K562 (cell line): ENCODE results near the gene NECTIN3. TPM values are rescaled to one million over a fixed set of nuclear protein-coding genes. Genes with fewer than 3 reads are reported as not detected.

Source experiments
- ATAC-seq: fragments of 200-7000 bp; cut with Tn5 transposase; 3 replicates; pipeline ENCODE4 v1.9.1; 2020; ENCODE audit warnings: moderate library complexity
- BruUV-seq: library from RNA; stranded (reverse); fragments of 400-500 nt; replicated peaks from 2 replicates; lab custom pipeline; 2021; lab: Mats Ljungman, UMichigan
- CTCF ChIA-PET: fragments of 300-600 bp; formaldehyde crosslinking; extraction: SDS; loops from one replicate; lab custom pipeline; 2021; ENCODE audit warnings: low intra/inter-chr PET ratio; lab: Yijun Ruan, JAX
- POLR2A ChIA-PET: fragments of 300-600, 350-650 bp; sonication (Branson Sonifier 250); formaldehyde crosslinking; extraction: SDS; loops from one replicate; lab custom pipeline; 2021; ENCODE audit warnings: antibody characterized with exemption, inconsistent platforms; lab: Yijun Ruan, JAX
- DNase-seq, 4 experiments: peaks; one replicate each; pipeline versions ENCODE4 v3.0.0 to v3.0.0-alpha.2; 2011 to 2018; ENCODE audit warnings: low spot score in 3 of 4, mixed read lengths in 3 of 4; ENCODE audit errors: extremely low read depth in 1 of 4
- FAIRE-seq: peaks from 2 replicates; lab custom pipeline; 2011; peaks lifted over from hg19 to GRCh38; lab: Jason Lieb, UNC
- H2AFZ ChIP-seq: 2 replicates; pipeline ENCODE4 v1.6.0; 2011; ENCODE audit warnings: low read depth, low read length, control low read depth, inconsistent platforms
- H3K27ac ChIP-seq: fragments of 200-600 bp; 3 replicates; pipeline ENCODE4 v1.8.0; 2011; ENCODE audit warnings: low read depth, mild to moderate bottlenecking, control low read depth, inconsistent platforms, low read length, moderate library complexity, mixed read lengths; ENCODE audit errors: extremely low read depth
- H3K27me3 ChIP-seq, 2 experiments: fragments of 300-600 bp in 1 of 2; 2 replicates in 1 of 2; 3 replicates in 1 of 2; pipeline versions ENCODE4 v1.6.0 to v1.8.0; 2011; ENCODE audit warnings: inconsistent platforms in 2 of 2, low read length in 2 of 2, mild to moderate bottlenecking in 1 of 2, mixed read lengths in 1 of 2, moderate library complexity in 1 of 2; ENCODE audit not compliant: control insufficient read depth in 2 of 2, insufficient read depth in 2 of 2
- H3K36me3 ChIP-seq: fragments of 300-600 bp; 3 replicates; pipeline ENCODE4 v1.8.0; 2011; ENCODE audit warnings: mild to moderate bottlenecking, low read length, inconsistent platforms; ENCODE audit not compliant: control insufficient read depth, insufficient read depth
- H3K4me1 ChIP-seq, 2 experiments: fragments of 200-600 bp in 1 of 2; replicated peaks in 1 of 2; 2 replicates in 1 of 2; 3 replicates in 1 of 2; pipeline versions ENCODE4 v1.5.1 to v1.8.0; 2011; ENCODE audit warnings: inconsistent platforms in 2 of 2, low read length in 2 of 2, mild to moderate bottlenecking in 1 of 2, mixed read lengths in 1 of 2, moderate library complexity in 1 of 2; ENCODE audit not compliant: control insufficient read depth in 2 of 2, insufficient read depth in 2 of 2
- H3K4me2 ChIP-seq: 2 replicates; pipeline ENCODE4 v1.6.1; 2011; ENCODE audit warnings: low read length, control low read depth, inconsistent platforms, mixed read lengths; ENCODE audit not compliant: insufficient read depth
- H3K4me3 ChIP-seq: fragments of 200-600 bp; sonication (generic), shearing (Covaris generic); 2 replicates; pipeline ENCODE4 v1.5.1; 2016; ENCODE audit warnings: control low read depth, inconsistent platforms
- H3K79me2 ChIP-seq: fragments of 200-600 bp; 3 replicates; pipeline ENCODE4 v1.8.0; 2011; ENCODE audit warnings: low read length, inconsistent platforms; ENCODE audit not compliant: control insufficient read depth, insufficient read depth
- H3K9ac ChIP-seq, 2 experiments: 2 replicates each; pipeline versions ENCODE4 v1.6.0 to v1.6.1; 2011; ENCODE audit warnings: low read depth in 2 of 2, low read length in 2 of 2, control low read depth in 1 of 2, inconsistent platforms in 1 of 2, mild to moderate bottlenecking in 1 of 2, mixed read lengths in 1 of 2; ENCODE audit not compliant: insufficient read depth in 1 of 2
- H3K9me1 ChIP-seq: one replicate; pipeline ENCODE4 v1.6.0; 2011; ENCODE audit warnings: inconsistent platforms, mild to moderate bottlenecking, low read length, moderate library complexity; ENCODE audit not compliant: control insufficient read depth, insufficient read depth
- H3K9me3 ChIP-seq: replicated peaks from 2 replicates; pipeline ENCODE4 v1.5.1; 2011; ENCODE audit warnings: low read depth, low read length, inconsistent platforms; ENCODE audit not compliant: control insufficient read depth, insufficient read depth
- H4K20me1 ChIP-seq: replicated peaks from 2 replicates; pipeline ENCODE4 v1.6.1; 2011; ENCODE audit warnings: low read length, inconsistent platforms, mixed read lengths; ENCODE audit not compliant: control insufficient read depth, insufficient read depth
- BACH1 ChIP-seq: fragments of 200-800 bp; sonication (Bioruptor generic); IDR thresholded peaks from 2 replicates; pipeline ENCODE4 v1.6.1; 2016; ENCODE audit warnings: missing genetic modification characterization, missing compliant biosample characterization
- COPS2 ChIP-seq: fragments of 450-650 bp; conservative IDR thresholded peaks from 2 replicates; pipeline ENCODE4 v1.6.1; 2016; ENCODE audit warnings: mild to moderate bottlenecking, moderate library complexity
- CTBP1 ChIP-seq: fragments of 450-650 bp; IDR thresholded peaks from 2 replicates; pipeline ENCODE4 v1.6.1; 2016; ENCODE audit warnings: borderline replicate concordance
- HNRNPK ChIP-seq: fragments of 200-400 bp; formaldehyde crosslinking; IDR thresholded peaks from one replicate; pipeline ENCODE4 v1.6.1; 2018; ENCODE audit warnings: mild to moderate bottlenecking, low read depth, low read length; ENCODE audit not compliant: poor library complexity, severe bottlenecking
- KLF16 ChIP-seq: IDR thresholded peaks from 2 replicates; pipeline ENCODE4 v1.6.1; 2016; ENCODE audit warnings: antibody characterized with exemption
- L3MBTL2 ChIP-seq: fragments of 450-650 bp; IDR thresholded peaks from 2 replicates; pipeline ENCODE4 v1.6.1; 2016; ENCODE audit warnings: mild to moderate bottlenecking, moderate library complexity
- SMARCA5 ChIP-seq: fragments of 450-650 bp; IDR thresholded peaks from 2 replicates; pipeline ENCODE4 v1.6.1; 2016
- SRF ChIP-seq, 2 experiments: fragments of 250-450, 450-650 bp in 1 of 2; sonication (Bioruptor Pico) in 1 of 2; sonication (generic) in 1 of 2; formaldehyde crosslinking; IDR thresholded peaks; 2 replicates each; pipeline versions ENCODE4 v1.5.0 to v1.5.1; 2020 to 2022; ENCODE audit warnings: mild to moderate bottlenecking in 1 of 2, missing genetic modification reagents in 1 of 2
- SRSF9 ChIP-seq: fragments of 200-400 bp; formaldehyde crosslinking; IDR thresholded peaks from 2 replicates; pipeline ENCODE4 v1.6.1; 2017; ENCODE audit warnings: low read depth, low read length, borderline replicate concordance
- TAF1 ChIP-seq: IDR thresholded peaks from 2 replicates; pipeline ENCODE4 v1.6.1; 2011; ENCODE audit warnings: mild to moderate bottlenecking, low read length, moderate library complexity; ENCODE audit not compliant: insufficient read depth, control insufficient read depth, severe bottlenecking; ENCODE audit errors: extremely low read depth
- ZBTB26 ChIP-seq: fragments of 450-650 bp; formaldehyde crosslinking; IDR thresholded peaks from 2 replicates; pipeline ENCODE4 v1.4.0; 2022; ENCODE audit warnings: missing genetic modification characterization
- WGBS: fragments of 100-300 bp; shearing (Covaris generic); methylation state at CpG from one replicate; pipeline ENCODE4 v1.1.6; 2016; ENCODE audit warnings: low coverage, mixed read lengths; ENCODE audit not compliant: insufficient coverage; ENCODE audit errors: missing lambda C conversion rate; 5-methylcytosine and 5-hydroxymethylcytosine counted together
- in situ Hi-C: fragments of 300-500 bp; cut with MboI; formaldehyde crosslinking; loops from 4 replicates; pipeline ENCODE4 v1.15.0; 2018; ENCODE audit warnings: inconsistent platforms, mixed read lengths
- intact Hi-C: fragments of 100-400 bp; cut with micrococcal nuclease; formaldehyde crosslinking; loops from 2 replicates; pipeline ENCODE4 v1.14.2; 2022
- polyA plus RNA-seq, 8 experiments: library from polyadenylated mRNA; depleted of rRNA in 4 of 8; stranded (reverse) in 5 of 8; unstranded in 3 of 8; fragments of >200 nt; fragmentation: Nextera tagmentation in 2 of 8; fragmentation: Illumina TruSeq in 1 of 8; extraction: Ambion mirVana in 2 of 8; extraction: Trizol in 1 of 8; gene quantifications; 2 replicates each; pipeline versions ENCODE4 v1.2.1 to v1.2.3, GENCODE V29; 2011 to 2014; ENCODE audit warnings: inconsistent platforms in 1 of 8, missing spikeins in 1 of 8
- total RNA-seq, 7 experiments: library from RNA; depleted of rRNA in 6 of 7; stranded (reverse); fragments of >200 nt in 6 of 7; fragmentation: Illumina TruSeq in 2 of 7; extraction: Trizol in 2 of 7; gene quantifications; 2 replicates each; pipeline versions ENCODE4 v1.2.1 to v1.2.3, GENCODE V29; 2011 to 2021; ENCODE audit warnings: low replicate concordance in 1 of 7

NECTIN3 gene
- total and polyA plus RNA-seq, 9 of the 15 experiments (the other 6 are each of a cell fraction or from before 2014, with no cell fraction given), result 0.16 TPM; not detected in 8

DNA sequence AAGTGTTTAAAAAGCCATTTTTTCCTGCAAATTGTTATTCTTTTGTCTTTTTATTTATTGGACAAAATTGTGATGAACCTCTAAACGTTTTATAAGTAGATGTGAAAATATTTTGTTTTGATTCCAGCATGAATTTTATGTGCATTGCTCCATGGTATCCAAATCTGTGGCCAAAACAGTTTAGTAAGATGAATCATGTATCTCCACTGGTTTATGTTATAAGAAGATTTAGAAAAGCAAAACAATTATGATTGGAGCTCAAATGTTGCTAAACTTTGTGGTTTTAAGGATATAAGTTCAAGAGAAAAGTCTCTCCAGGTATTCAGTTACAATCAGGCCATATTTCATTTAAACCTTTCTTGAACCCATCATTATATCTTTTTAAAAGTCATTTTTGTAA is 80.9 kb downstream of the NECTIN3 start:
- POLR2A ChIA-PET, result no interaction called here
- no peak for TF ChIP-seq L3MBTL2
- TF ChIP-seq KLF16, result no peak
- no peak for TF ChIP-seq CTBP1
- TF ChIP-seq SRF (CRISPR knock-in tag; IDR thresholded peaks at IDR 0.05), result no peak
- TF ChIP-seq HNRNPK, result no peak
- no peak for TF ChIP-seq SMARCA5
- no peak for TF ChIP-seq ZBTB26
- TF ChIP-seq COPS2, result no peak
- TF ChIP-seq BACH1 (tag), result no peak
- no peak for TF ChIP-seq SRSF9
- TF ChIP-seq TAF1, result no peak
- Histone ChIP-seq H3K27me3 (no peaks in the 10 kb centered on the region), H3K9ac (no peak overlapping the region), H3K4me1 (no peaks in the 10 kb centered on the region), H3K27ac (no peak overlapping the region), H2AFZ (no peak overlapping the region), H3K9me1 (no peaks in the 10 kb centered on the region), H4K20me1 (no peaks in the 10 kb centered on the region), H3K4me3 (no peak overlapping the region), H3K36me3 (no peaks in the 10 kb centered on the region), H3K9me3 (no peaks in the 10 kb centered on the region), H3K79me2 (no peaks in the 10 kb centered on the region), H3K4me2 (no peak overlapping the region)
- 0% methylated on average over 1 of the region's 1 CpG for WGBS
- in situ Hi-C loops, result no loop called here
- ATAC-seq (no peak), FAIRE-seq (no peak), DNase-seq (no peak)
- intact Hi-C loops, result no loop called here
- no TSS peak for BruUV-seq
- CTCF ChIA-PET, result no interaction called here
